Measurements from ENCODE around the gene AP3M1. TPM values are rescaled to one million over a fixed set of nuclear protein-coding genes. Genes with fewer than 3 reads are reported as not detected.

The AP3M1 gene
- total RNA-seq, 1 experiment from 2014 or later = 59.4 TPM

- Histone ChIP-seq H3F3A (ENCODE audit: insufficient read depth, low read depth) (peaks cover 38% of the 10 kb centered on the region), H2AFZ (no peak overlapping the region), H3K4me2 (peak overlapping the region; percentile 38), H3K4me1 (replicated peaks; ENCODE audit: insufficient read depth) (peaks cover 58% of the 10 kb centered on the region), H3K9me3 (ENCODE audit: insufficient read depth, low read depth) (no peaks in the 10 kb centered on the region), H3K27ac (peak overlapping the region; percentile 43), H3K79me2 (ENCODE audit: low read depth) (peaks cover 90% of the 10 kb centered on the region), H4K20me1 (ENCODE audit: insufficient read depth) (no peaks in the 10 kb centered on the region), H3K4me3 (no peak overlapping the region), H3K36me3 (ENCODE audit: low read depth) (no peaks in the 10 kb centered on the region; the same call in 1 of the 2 replicates), H3K9me2 (ENCODE audit: insufficient read depth) (no peaks in the 10 kb centered on the region), H3K27me3 (ENCODE audit: insufficient read depth, low read depth) (no peaks in the 10 kb centered on the region)
- no TSS peak for BruUV-seq (replicated peaks)
- POLR2A ChIA-PET (ENCODE audit: unreplicated experiment) = interaction anchor here (0.7 kb wide), 1 partner anchor 9 kb away, joined by 3 read pairs; no protein-coding TSS in a partner anchor
- no peak for TF ChIP-seq CTCF (conservative IDR thresholded peaks at IDR 0.05)
- TF ChIP-seq EZH2 (IDR thresholded peaks at IDR 0.05; ENCODE audit: low read depth) = no peak
- intact Hi-C loops (cut with micrococcal nuclease; ENCODE audit: unreplicated experiment) = no loop called here
- DNase-seq = no peak
- CTCF ChIA-PET = no interaction called here
Measured at GRCh38 chr10:74187237-74187636, 36.6 kb upstream of the AP3M1 start.

GRCh38 chr10:74186678-74187077 is 36.0 kb upstream of the AP3M1 start:
- intact Hi-C loops (cut with micrococcal nuclease; ENCODE audit: unreplicated experiment) = no loop called here
- no peaks in the 10 kb centered on the region for H3K9me3 ChIP-seq (ENCODE audit: insufficient read depth, low read depth)
- peaks cover 89% of the 10 kb centered on the region for H3K79me2 ChIP-seq (ENCODE audit: low read depth)
- H3F3A ChIP-seq (ENCODE audit: insufficient read depth, low read depth) = peaks cover 32% of the 10 kb centered on the region
- TF ChIP-seq CTCF (conservative IDR thresholded peaks at IDR 0.05) (no peak), EZH2 (IDR thresholded peaks at IDR 0.05; ENCODE audit: low read depth) (no peak)
- POLR2A ChIA-PET (ENCODE audit: unreplicated experiment) = no interaction called here
- H3K27ac ChIP-seq = peak overlapping the region; percentile 43
- H3K4me1 ChIP-seq (replicated peaks; ENCODE audit: insufficient read depth) = peaks cover 52% of the 10 kb centered on the region
- DNase-seq = no peak
- CTCF ChIA-PET = no interaction called here
- H3K27me3 ChIP-seq (ENCODE audit: insufficient read depth, low read depth) = no peaks in the 10 kb centered on the region
- BruUV-seq (replicated peaks) = no TSS peak
- no peak overlapping the region for H2AFZ ChIP-seq
- no peaks in the 10 kb centered on the region; the same call in 1 of the 2 replicates for H3K36me3 ChIP-seq (ENCODE audit: low read depth)
- H3K4me3 ChIP-seq = no peak overlapping the region
- peak overlapping the region; percentile 38 for H3K4me2 ChIP-seq
- H3K9me2 ChIP-seq (ENCODE audit: insufficient read depth) = no peaks in the 10 kb centered on the region
- no peaks in the 10 kb centered on the region for H4K20me1 ChIP-seq (ENCODE audit: insufficient read depth)

GRCh38 chr10:74179111-74179710 is 28.6 kb upstream of the AP3M1 start:
- no peak overlapping the region for H3K27ac ChIP-seq
- H3K36me3 ChIP-seq (ENCODE audit: low read depth) = peaks cover 5% of the 10 kb centered on the region; the same call in 1 of the 2 replicates

More at GRCh38 chr10:74179111-74179710, 28.6 kb upstream of the AP3M1 start:
- H3F3A ChIP-seq (ENCODE audit: insufficient read depth, low read depth) = peaks cover 18% of the 10 kb centered on the region
- ChIA-PET POLR2A (ENCODE audit: unreplicated experiment) (no interaction called here), CTCF (no interaction called here)
- peak overlapping the region; percentile 86 for H3K4me2 ChIP-seq
- H3K9me2 ChIP-seq (ENCODE audit: insufficient read depth) = no peaks in the 10 kb centered on the region
- no peaks in the 10 kb centered on the region for H3K27me3 ChIP-seq (ENCODE audit: insufficient read depth, low read depth)
- no peak overlapping the region for H2AFZ ChIP-seq
- TF ChIP-seq CTCF (conservative IDR thresholded peaks at IDR 0.05) = no peak
- TF ChIP-seq EZH2 (IDR thresholded peaks at IDR 0.05; ENCODE audit: low read depth) = no peak
- H4K20me1 ChIP-seq (ENCODE audit: insufficient read depth) = no peaks in the 10 kb centered on the region
- DNase-seq = no peak
- BruUV-seq (replicated peaks) = no TSS peak
- H3K4me1 ChIP-seq (replicated peaks; ENCODE audit: insufficient read depth) = peaks cover 34% of the 10 kb centered on the region
- H3K4me3 ChIP-seq = peak overlapping the region; percentile 90; the same call in 1 of the 2 replicates
- peaks cover 69% of the 10 kb centered on the region for H3K79me2 ChIP-seq (ENCODE audit: low read depth)
- intact Hi-C loops (cut with micrococcal nuclease; ENCODE audit: unreplicated experiment) = loop anchor here (5.0 kb wide), 1 partner anchor 33 kb away; no protein-coding TSS in a partner anchor
- no peaks in the 10 kb centered on the region for H3K9me3 ChIP-seq (ENCODE audit: insufficient read depth, low read depth)
